ENCODE data around the gene PHF12.
"Not testable (repeated sequence)": the region's sequence is repeated elsewhere in the genome, so short reads cannot be mapped to it uniquely, and the experiment has no call there.

Gene PHF12

GRCh38 chr17:28900986-28901726 is 50.2 kb downstream of the PHF12 start:
- DNase-seq: no peak

- no peak for DNase-seq
Measured at GRCh38 chr17:28899212-28899815, 52.0 kb downstream of the PHF12 start.

GRCh38 chr17:28898527-28898955 is 52.8 kb downstream of the PHF12 start:
- DNase-seq: no peak

- no peak for DNase-seq
Measured at GRCh38 chr17:28897769-28898526, 53.4 kb downstream of the PHF12 start.

- DNase-seq: peak; percentile 85
Measured at GRCh38 chr17:28896884-28897768, 54.2 kb downstream of the PHF12 start, which contains the start of gene FLOT2. FLOT2 (minus strand) TSS chr17:28897733; CDS start chr17:28897574, 159 bp downstream.

GRCh38 chr17:28896491-28896883 is 54.8 kb downstream of the PHF12 start:
- DNase-seq: no peak

- DNase-seq: no peak
Measured at GRCh38 chr17:28895794-28896447, 55.4 kb downstream of the PHF12 start.

- DNase-seq: not testable (repeated sequence)
Measured at GRCh38 chr17:28893248-28894183, 57.8 kb downstream of the PHF12 start.

GRCh38 chr17:28892024-28892423 is 59.3 kb downstream of the PHF12 start:
- DNase-seq: no peak

GRCh38 chr17:28891201-28891600 is 60.1 kb downstream of the PHF12 start:
- DNase-seq: no peak

GRCh38 chr17:28889996-28890395 is 61.3 kb downstream of the PHF12 start:
- DNase-seq: no peak

GRCh38 chr17:28888832-28889231 is 62.5 kb downstream of the PHF12 start:
- DNase-seq: no peak

- DNase-seq: no peak
Measured at GRCh38 chr17:28887871-28888471, 63.3 kb downstream of the PHF12 start.

GRCh38 chr17:28885951-28886350 is 65.4 kb downstream of the PHF12 start:
- DNase-seq: no peak

- no peak for DNase-seq
Measured at GRCh38 chr17:28885363-28885762, 66.0 kb downstream of the PHF12 start.

GRCh38 chr17:28883967-28884702 is 67.2 kb downstream of the PHF12 start:
- no peak for DNase-seq

- no peak for DNase-seq
Measured at GRCh38 chr17:28882154-28882895, 69.0 kb downstream of the PHF12 start.

GRCh38 chr17:28881533-28882056 is 69.7 kb downstream of the PHF12 start:
- DNase-seq: no peak

- no peak for DNase-seq
Measured at GRCh38 chr17:28880572-28880945, 70.8 kb downstream of the PHF12 start.

All from NCI-H146 (cell line).